GM21576 (cell line): ENCODE data around the gene PRPF4.
A peak's percentile ranks its signal among the peaks of the same experiment; 100 is the strongest.

ENCODE experiments used
- ATAC-seq: cut with Tn5 transposase; IDR thresholded peaks from one replicate; pipeline ENCODE4 v1.9.1; 2021; ENCODE audit warnings: mild to moderate bottlenecking, moderate library complexity; ENCODE audit not compliant: unreplicated experiment

The PRPF4 gene

DNA sequence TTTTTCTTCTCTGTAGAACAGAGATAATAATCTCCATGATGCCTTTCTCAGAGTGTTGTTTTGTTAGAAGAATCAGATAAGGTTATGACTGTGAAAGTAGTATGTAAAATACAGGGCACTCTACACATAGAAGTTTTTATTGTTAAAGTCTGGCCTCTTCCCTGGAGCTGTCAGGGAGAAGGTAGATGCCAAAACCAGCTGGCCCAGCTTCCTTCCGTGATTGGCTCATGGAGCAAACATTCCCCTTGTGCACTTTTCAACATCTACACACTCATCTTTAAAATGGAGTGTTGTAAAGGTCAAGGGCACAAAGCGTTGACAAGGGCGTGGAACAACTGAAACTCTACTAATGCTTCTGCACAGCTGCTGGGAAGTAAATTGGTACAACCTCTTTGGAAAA lies 35.1 kb downstream of the PRPF4 start:
- no peak for ATAC-seq

DNA sequence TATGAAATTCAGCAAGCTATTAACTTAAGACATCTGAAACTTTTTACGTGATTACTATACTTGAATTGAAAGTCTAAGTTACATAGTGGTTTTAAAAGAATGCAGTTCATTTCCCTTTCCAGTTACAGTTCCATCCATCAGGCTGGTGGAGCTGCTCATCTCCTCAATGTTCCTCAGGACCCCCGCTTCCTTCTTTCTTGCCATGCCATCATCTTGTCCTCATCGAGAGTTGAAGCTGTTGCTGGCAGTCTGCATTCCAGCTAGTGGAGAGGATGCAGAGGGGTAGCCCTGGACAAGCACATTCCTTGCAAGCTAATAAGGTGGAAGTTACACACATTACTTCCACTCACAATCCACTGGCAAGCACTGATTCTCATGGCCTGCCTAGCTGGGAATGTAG lies 36.5 kb downstream of the PRPF4 start:
- no peak for ATAC-seq

DNA sequence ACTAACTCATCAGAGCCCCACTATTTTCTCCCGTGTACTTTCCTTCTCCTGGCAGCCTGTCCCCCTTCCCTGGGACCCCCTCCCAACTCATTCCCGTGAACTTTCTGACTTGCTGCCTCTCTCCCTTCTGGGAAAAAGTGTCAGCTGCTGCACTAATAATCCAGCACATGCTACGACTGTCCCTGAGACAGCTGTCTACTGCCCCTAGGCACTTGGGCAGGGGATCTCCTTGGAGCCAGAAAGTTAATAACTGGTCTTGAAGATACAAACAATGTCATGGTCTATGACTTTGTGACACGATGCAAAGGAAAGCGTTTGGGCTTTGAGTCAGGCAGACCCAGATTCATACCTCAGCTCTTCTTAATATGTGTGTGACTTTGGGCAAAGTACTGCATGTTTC lies 37.8 kb downstream of the PRPF4 start:
- ATAC-seq, result no peak

DNA sequence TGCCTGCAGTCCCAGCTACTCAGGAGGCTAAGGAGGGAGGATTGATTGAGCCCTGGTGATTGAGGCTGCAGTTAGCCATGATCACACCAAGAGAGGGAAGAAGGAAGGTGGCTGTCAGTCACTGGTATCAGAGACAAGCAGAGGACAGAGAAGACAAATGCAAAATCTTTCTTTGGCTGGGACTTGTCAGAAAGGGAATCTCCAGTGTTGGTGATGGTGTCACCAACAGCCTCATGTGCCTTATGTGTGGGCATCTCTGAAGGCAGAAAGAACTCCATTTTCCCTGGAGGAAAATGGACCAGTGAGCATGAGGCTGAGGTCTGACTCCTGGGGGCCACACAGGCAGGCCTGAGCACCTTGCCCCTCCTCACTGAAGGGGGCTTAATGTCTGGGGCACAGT lies 39.8 kb downstream of the PRPF4 start:
- no peak for ATAC-seq

DNA sequence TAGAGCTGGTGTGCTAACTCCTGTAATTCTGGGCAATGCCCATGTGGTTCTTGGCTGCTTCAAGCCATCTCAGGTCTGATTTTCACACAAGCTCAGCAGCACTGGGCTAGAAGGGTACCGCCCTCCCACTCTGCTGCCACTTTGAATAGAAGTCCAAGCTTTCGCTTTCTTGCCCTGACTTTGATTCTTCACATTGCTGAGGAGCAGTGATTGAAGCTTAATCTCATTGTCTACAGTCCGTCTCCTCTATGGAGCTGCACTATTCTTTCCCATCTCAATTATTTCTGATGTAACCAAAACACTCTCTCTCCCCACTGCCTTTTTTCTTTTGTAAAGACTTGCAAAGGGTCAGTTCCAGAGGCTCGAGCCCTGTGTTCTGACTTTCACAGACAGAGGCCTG lies 40.6 kb downstream of the PRPF4 start:
- no peak for ATAC-seq

DNA sequence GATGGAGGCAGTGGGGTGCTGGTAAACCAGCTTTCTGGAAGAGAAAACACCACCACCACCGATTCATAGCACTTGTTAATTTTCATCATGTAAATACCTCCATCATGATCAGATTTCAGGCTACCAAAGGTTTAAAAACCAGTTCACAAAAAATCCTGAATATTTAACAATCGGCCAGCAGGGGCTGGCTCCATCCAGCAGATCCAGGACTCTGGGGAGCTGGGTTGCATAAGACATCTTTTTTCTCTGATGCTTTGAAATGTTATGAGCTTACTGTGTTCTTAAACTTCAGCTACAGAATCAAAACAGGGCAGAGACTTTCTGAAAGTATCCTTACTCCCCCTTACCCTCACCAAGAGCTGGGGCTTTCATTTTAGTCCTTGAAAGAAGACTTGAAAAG lies 42.3 kb downstream of the PRPF4 start:
- no peak for ATAC-seq

DNA sequence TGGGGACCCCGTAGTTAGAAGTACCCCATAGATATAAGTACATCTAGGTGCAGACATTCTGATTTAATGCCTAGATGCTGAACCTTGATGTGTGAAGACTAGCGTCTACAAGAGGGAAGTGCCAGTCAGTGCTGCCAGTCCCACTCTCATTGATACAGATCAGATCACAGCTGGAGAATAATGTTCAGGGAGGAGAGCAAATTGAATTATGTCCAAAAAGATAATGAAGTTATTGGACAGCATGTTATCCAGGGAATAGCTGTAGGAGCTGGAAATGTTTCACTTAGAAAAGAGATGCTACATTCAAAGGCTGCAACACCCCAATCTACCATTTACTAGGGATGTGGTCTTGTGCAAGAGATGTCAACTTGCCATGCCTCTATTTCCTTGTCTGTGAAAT lies 43.6 kb downstream of the PRPF4 start:
- ATAC-seq, result no peak

DNA sequence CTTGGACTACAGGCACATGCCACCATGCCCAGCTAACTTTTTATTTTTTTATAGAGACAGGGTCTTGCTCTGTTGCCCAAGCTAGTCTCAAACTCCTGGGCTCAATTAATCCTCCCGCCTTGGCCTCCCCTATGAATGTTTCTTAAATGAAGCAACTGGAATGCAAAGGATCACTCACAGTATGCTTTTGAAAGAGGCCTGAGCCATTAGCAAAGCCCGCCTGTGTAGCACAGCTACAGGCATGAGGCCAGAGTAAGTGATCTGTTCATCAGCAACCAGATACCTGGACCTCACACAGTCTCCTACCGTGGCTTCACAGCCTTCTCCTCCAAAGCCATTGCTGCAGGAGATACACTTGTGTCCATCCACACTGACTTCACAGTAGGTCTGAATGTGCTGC lies 44.6 kb downstream of the PRPF4 start:
- no peak for ATAC-seq

DNA sequence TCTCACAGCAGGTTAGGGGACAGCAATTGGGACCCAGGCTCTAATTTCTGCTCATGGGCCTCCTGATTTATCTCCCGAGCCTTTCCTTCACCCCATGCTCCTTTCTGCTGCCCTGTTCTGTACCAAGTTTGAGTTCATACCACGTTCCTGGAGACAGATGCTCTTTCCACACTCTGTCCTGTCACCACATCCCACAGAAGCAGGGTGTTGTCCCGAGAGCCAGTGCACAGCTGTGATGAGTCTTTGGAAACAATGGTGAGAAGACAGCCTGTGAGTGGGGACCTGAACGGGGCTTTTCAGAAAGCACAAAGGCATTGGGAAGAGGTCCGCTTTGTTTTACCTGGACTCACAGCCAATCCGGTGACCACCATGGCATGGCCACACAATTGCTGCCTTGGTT lies 47.2 kb downstream of the PRPF4 start:
- ATAC-seq, result no peak

DNA sequence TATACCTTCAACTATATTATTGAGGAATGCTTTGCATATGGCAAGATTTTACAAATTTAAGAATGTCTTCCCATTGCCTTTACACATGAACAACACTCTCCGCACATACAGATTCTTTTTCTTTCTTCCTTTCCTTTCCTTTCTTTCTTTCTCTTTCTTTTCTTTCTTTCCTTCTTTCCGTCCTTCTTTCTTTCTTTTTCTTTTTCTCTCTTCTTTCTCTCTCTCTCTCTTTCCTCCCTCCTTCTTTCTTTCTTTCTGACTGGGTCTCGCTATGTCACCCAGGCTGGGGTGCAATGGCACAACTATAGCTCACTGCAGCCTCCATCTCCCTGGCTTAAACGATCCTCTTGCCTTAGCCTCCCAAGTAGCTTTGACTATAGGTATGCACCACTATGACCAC lies 50.8 kb downstream of the PRPF4 start:
- ATAC-seq, result no peak

DNA sequence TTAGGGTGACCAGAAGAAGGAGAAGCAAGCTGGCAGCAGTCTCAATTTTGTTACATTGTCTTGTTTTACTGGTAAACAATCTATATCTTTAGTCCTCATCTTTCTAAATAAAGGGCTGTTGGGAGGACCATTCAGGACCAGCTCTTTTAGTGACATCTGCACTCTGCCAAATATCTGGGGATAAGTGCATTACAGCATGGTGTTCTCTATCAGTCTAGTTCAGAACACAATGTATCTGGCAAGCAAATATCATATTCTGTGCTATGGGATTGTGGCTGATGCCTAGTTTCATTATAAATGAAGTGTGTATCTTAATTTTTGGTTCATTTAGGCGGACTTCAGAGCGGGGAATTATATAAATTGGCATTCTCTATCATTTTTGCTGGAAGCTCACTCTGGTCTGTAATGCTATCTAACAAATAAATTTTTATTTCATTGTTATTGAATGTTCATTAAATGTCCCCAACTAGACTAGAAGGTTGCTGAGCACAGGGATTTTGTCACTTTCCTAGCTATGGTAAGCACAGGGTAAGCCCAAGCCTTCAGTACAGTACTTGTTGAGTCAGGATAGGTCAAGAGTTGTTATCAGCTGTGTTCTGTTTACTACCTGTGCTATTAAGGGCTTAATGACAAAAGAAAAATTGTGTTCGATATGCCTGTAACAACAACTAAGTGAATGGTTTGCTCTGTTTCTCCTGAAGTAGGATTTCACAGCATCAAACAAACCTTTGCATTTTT lies 52.8 kb downstream of the PRPF4 start:
- no peak for ATAC-seq

DNA sequence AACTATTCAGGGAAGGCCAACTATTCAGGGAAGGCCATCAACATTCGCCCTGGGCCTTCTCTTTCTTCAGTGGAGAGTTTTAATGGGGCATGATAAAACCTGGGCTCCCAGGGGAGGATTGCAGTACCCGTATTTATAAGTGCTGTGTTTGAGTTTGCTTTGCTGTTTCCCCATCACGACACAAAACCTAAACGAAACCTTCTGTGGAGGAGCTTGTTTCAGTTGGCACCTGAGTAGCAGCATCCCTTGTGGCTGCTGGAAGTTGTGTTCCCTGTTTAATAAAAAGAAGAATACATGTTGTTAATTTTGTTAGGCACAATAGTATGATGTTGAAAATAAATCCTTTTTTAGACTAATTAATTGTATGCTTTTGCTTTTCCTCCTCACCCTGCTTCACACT lies 56.3 kb downstream of the PRPF4 start:
- ATAC-seq, result no peak

DNA sequence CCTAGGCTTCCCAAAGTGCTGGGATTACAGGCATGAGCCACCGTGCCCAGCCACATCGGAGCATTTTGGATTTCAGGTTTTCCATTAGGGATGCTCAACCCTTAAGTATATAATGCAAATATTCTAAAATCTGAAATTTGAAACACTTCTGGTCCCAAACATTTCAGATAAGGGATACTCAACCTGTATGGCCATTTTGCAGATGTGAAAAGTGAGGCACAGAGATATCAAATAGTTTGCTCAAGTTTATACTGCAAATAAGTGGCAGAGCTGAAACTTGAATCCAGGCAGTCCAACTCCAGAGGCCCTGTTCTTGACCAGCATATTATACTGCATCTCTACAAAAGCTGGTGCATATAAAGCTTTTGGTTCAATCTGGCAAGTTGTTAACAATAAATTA lies 62.3 kb downstream of the PRPF4 start:
- no peak for ATAC-seq

DNA sequence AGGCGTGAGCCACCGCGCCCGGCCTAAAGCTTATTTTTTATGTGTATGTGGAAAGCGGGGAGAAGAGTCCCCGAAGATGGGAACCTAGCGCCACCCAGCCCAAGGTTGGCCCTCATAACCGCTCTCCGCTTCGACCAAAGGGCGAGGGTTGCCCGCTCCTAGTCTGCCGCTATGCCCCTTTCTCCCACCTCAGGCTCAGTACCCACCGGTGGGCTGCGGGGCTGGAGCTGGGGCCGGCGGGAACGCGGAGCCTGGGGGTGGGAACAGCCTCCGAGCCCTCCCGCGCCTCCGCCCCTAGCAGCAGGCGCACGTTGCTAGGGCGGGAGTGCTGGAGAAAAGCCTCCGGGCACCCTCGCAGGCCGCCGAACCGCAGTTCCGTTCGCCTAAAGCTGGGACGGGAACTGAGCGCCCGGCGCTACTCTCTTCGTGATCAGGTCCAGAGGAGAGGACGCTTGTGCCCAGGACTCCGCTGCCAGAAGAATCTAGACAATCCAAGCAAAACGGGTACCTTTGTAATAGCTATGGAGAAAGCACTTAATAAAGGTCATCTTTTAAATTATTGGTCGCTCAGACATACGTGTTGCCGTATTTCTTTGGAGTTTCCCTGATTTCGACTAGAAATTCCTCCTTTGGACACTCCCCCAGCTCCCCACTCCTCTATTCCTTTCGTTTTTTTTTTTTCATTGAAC lies 64.7 kb downstream of the PRPF4 start, which contains the start of gene WDR31:
WDR31 (minus strand) TSS at position 265 of the 689 bp plus-strand sequence. CDS start 8,253 bp downstream, outside the sequence.
- ATAC-seq, result peak; percentile 97

DNA sequence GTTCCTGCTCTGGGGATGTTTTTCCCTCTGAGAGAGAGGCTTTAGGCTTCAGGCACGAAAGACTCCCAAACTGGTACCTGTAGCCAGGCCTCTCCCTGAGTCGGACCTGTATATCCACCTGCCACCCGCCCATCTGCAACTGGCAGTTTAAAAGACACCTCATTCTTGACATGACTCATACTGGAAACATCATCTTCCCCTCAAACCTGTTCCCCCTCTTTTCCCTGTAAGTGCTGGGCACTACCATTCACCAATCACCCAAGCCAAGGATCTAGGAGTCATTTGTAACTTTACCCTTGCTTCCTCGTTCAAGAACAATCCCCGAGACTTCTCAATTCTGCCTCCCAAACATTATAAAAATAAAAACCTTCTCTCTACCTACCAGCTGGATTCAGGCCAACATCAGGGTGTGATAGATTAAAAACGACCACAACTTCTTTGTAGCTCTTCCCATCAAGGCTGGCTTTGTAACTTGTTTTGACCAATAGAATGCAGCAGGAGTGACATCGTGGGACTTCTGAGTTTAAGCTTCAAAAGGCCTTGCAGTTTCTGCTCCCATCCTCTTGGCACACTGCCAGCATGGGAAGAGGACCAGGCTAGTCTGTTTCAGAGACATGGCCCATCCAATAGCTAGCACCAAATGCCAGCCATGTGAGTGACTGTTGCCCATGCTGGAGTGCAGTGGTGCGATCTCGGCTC lies 66.4 kb downstream of the PRPF4 start:
- no peak for ATAC-seq
